Smooth muscle cell (in vitro differentiated cells): ENCODE data around the gene SORCS2. TPM values are rescaled to one million over a fixed set of nuclear protein-coding genes. Genes with fewer than 3 reads are reported as not detected.

Source experiments
- DNase-seq: peaks from one replicate; lab custom pipeline; 2025; ENCODE audit not compliant: unreplicated experiment; lab: John Stamatoyannopoulos, UW
- H2AFZ ChIP-seq: fragments of 200-600 bp; sonication (generic); 2 replicates; pipeline ENCODE4 v1.6.0; 2016; ENCODE audit warnings: antibody characterized with exemption, low read depth, mild to moderate bottlenecking
- H3F3A ChIP-seq: fragments of 200-600 bp; sonication (generic); 2 replicates; pipeline ENCODE4 v1.6.0; 2017; ENCODE audit warnings: antibody characterized with exemption, low read depth
- H3K27ac ChIP-seq: fragments of 200-600 bp; sonication (generic); 2 replicates; pipeline ENCODE4 v1.5.1; 2016; ENCODE audit warnings: low read depth, mild to moderate bottlenecking
- H3K27me3 ChIP-seq: fragments of 200-600 bp; sonication (generic); 2 replicates; pipeline ENCODE4 v1.6.1; 2016; ENCODE audit warnings: low read depth, mild to moderate bottlenecking
- H3K36me3 ChIP-seq: fragments of 200-600 bp; sonication (generic); 2 replicates; pipeline ENCODE4 v1.5.1; 2016; ENCODE audit warnings: low read depth
- H3K4me1 ChIP-seq: fragments of 200-600 bp; sonication (generic); 2 replicates; pipeline ENCODE4 v1.5.1; 2016; ENCODE audit warnings: low read depth
- H3K4me2 ChIP-seq: fragments of 200-600 bp; sonication (generic); 2 replicates; pipeline ENCODE4 v1.6.0; 2016; ENCODE audit warnings: mild to moderate bottlenecking
- H3K4me3 ChIP-seq: fragments of 200-600 bp; sonication (generic); 2 replicates; pipeline ENCODE4 v1.5.1; 2016; ENCODE audit warnings: mild to moderate bottlenecking
- H3K79me2 ChIP-seq: fragments of 200-600 bp; sonication (generic); 2 replicates; pipeline ENCODE4 v1.6.0; 2016; ENCODE audit warnings: low read depth, mild to moderate bottlenecking
- H3K9ac ChIP-seq: fragments of 200-600 bp; sonication (generic); 2 replicates; pipeline ENCODE4 v1.6.0; 2016; ENCODE audit warnings: low read depth
- H3K9me3 ChIP-seq: fragments of 200-600 bp; sonication (generic); replicated peaks from 2 replicates; pipeline ENCODE4 v1.5.1; 2016; ENCODE audit warnings: low read depth
- H4K20me1 ChIP-seq: fragments of 200-600 bp; sonication (generic); 2 replicates; pipeline ENCODE4 v1.6.0; 2016; ENCODE audit warnings: low read depth
- WGBS: methylation state at CpG from one replicate; pipeline ENCODE4 v1.1.7; 2016; ENCODE audit warnings: low lambda C conversion rate; 5-methylcytosine and 5-hydroxymethylcytosine counted together
- polyA plus RNA-seq: library from polyadenylated mRNA; unstranded; fragments of >200 nt; fragmentation: Nextera tagmentation; extraction: Ambion mirVana; gene quantifications from 2 replicates; pipeline ENCODE4 v1.2.1, GENCODE V29; 2016
- total RNA-seq: library from RNA; depleted of rRNA; stranded (reverse); fragments of >200 nt; gene quantifications from 2 replicates; pipeline ENCODE4 v1.2.3, GENCODE V29; 2014
- TF ChIP-seq, protein P1 (sequence below): fragments of 200-600 bp; sonication (generic); IDR thresholded peaks from 2 replicates; pipeline ENCODE4 v1.5.1; 2017; ENCODE audit warnings: borderline replicate concordance, mild to moderate bottlenecking, antibody characterized with exemption; ENCODE audit not compliant: insufficient read depth, poor library complexity, severe bottlenecking

Gene SORCS2
- total and polyA plus RNA-seq, 2 experiments from 2014 or later, result 5.2 to 9.3 TPM

DNA sequence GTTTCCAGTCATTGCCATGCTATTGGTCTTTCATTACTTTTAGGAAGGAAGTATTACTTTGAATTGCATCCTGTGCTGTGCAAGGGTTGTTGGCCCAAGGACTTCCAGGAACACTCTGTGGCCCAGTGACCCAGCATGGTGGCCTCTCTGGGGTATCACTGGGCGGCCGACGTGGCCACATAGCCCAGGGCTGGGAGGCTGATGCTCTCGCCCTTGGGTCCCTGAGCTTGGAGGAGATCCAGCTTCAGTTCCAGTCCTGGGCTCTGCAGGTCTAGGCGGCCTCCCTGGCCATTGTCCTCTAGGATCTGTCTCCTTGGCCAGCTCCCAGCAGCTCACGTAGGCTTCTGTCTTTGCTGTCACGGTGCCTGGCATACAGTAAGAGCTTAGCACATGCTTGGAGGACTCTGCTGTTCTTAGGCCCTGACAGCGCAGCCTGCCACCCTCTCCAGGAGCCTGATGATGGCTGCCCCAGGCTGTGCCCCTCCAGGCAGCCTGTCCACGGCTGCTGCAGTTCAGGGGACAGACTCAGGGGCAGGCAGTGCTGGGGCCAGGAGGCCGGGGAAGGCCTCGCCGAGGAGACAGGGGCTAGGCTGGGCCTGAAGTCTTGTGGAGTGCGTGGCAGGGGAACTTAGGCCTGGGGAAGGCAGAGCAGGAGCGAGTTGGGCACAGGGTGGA, 42.2 kb downstream of the SORCS2 start:
- no peak for DNase-seq
- no peaks in the 10 kb centered on the region for H3K79me2 ChIP-seq
- no peak overlapping the region for H3K4me3 ChIP-seq
- no peaks in the 10 kb centered on the region for H3K4me1 ChIP-seq
- H3K4me2 ChIP-seq, result no peak overlapping the region
- H2AFZ ChIP-seq, result no peak overlapping the region
- no peak overlapping the region for H3K27ac ChIP-seq
- H3K27me3 ChIP-seq, result no peaks in the 10 kb centered on the region
- no peaks in the 10 kb centered on the region for H3K9me3 ChIP-seq
- no peaks in the 10 kb centered on the region for H3K36me3 ChIP-seq
- H4K20me1 ChIP-seq, result no peaks in the 10 kb centered on the region
- no peak overlapping the region for H3K9ac ChIP-seq
- WGBS, result 95% methylated on average over 14 of the region's 14 CpGs
- H3F3A ChIP-seq, result no peaks in the 10 kb centered on the region
- TF ChIP-seq, protein P1, sequence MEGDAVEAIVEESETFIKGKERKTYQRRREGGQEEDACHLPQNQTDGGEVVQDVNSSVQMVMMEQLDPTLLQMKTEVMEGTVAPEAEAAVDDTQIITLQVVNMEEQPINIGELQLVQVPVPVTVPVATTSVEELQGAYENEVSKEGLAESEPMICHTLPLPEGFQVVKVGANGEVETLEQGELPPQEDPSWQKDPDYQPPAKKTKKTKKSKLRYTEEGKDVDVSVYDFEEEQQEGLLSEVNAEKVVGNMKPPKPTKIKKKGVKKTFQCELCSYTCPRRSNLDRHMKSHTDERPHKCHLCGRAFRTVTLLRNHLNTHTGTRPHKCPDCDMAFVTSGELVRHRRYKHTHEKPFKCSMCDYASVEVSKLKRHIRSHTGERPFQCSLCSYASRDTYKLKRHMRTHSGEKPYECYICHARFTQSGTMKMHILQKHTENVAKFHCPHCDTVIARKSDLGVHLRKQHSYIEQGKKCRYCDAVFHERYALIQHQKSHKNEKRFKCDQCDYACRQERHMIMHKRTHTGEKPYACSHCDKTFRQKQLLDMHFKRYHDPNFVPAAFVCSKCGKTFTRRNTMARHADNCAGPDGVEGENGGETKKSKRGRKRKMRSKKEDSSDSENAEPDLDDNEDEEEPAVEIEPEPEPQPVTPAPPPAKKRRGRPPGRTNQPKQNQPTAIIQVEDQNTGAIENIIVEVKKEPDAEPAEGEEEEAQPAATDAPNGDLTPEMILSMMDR, result no peak

GRCh38 chr4:7235030-7235380, 42.7 kb downstream of the SORCS2 start:
- Histone ChIP-seq H3K4me1 (no peaks in the 10 kb centered on the region), H3K27me3 (no peaks in the 10 kb centered on the region), H3K9ac (no peak overlapping the region), H3K9me3 (no peaks in the 10 kb centered on the region), H4K20me1 (no peaks in the 10 kb centered on the region), H3K79me2 (no peaks in the 10 kb centered on the region), H3K4me3 (no peak overlapping the region), H3K27ac (no peak overlapping the region), H2AFZ (no peak overlapping the region), H3K4me2 (no peak overlapping the region), H3K36me3 (no peaks in the 10 kb centered on the region), H3F3A (no peaks in the 10 kb centered on the region)
- no peak for DNase-seq
- TF ChIP-seq, protein P1, result no peak
- 93% methylated on average over 14 of the region's 14 CpGs for WGBS

DNA sequence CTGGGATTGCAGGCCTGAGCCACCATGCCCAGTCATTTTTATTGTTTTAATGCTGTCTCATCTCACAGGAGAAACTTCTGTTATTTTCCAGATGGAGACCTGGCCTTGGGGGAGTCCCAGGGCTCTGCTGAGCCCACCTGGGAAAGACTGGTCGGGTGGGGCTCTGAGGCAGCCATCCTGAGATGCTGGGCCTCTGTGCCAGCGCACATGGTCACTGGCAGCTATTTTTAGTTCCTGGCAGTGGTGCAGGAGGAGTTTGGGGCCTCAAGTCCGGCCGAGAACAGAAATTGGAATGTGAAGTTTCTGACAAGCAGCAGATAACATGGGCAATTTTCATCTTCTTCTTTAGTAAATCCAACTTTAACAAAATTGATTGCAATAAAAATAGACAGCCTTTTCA, 44.5 kb downstream of the SORCS2 start:
- no peaks in the 10 kb centered on the region for H3K27me3 ChIP-seq
- no peak overlapping the region for H3K4me2 ChIP-seq
- DNase-seq, result no peak
- 50% methylated on average over 4 of the region's 4 CpGs for WGBS
- TF ChIP-seq, protein P1, result no peak
- H3K9me3 ChIP-seq, result no peaks in the 10 kb centered on the region
- H3K27ac ChIP-seq, result no peak overlapping the region
- H3K4me1 ChIP-seq, result no peaks in the 10 kb centered on the region
- no peak overlapping the region for H2AFZ ChIP-seq
- no peak overlapping the region for H3K9ac ChIP-seq
- H3K4me3 ChIP-seq, result no peak overlapping the region
- H3F3A ChIP-seq, result no peaks in the 10 kb centered on the region
- no peaks in the 10 kb centered on the region for H3K79me2 ChIP-seq
- H4K20me1 ChIP-seq, result no peaks in the 10 kb centered on the region
- no peaks in the 10 kb centered on the region for H3K36me3 ChIP-seq

DNA sequence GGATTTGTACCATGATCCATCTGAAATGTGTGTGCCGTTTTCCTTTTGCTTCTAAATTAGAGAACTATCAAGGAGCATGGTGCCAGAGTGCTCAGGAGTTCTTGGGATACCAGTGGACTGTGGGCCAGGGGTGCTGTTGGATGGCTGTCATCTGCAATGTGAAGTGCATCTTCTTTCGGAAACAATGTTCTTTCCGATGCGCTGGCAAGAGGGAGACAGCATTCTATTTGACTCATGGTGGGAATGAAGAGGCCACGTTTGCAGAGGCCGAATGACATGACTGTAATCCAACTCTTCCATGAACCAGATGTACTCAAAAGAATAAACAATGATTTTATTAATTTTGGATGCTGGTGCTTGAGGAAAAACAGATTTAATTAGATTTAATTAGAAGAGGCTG, 45.5 kb downstream of the SORCS2 start:
- H3K4me2 ChIP-seq, result no peak overlapping the region
- H3K9ac ChIP-seq, result no peak overlapping the region
- H3K4me1 ChIP-seq, result no peaks in the 10 kb centered on the region
- DNase-seq, result no peak
- H2AFZ ChIP-seq, result no peak overlapping the region
- no peaks in the 10 kb centered on the region for H4K20me1 ChIP-seq
- H3K27ac ChIP-seq, result no peak overlapping the region
- H3K9me3 ChIP-seq, result no peaks in the 10 kb centered on the region
- H3K4me3 ChIP-seq, result no peak overlapping the region
- no peaks in the 10 kb centered on the region for H3K36me3 ChIP-seq
- TF ChIP-seq, protein P1, result no peak
- no peaks in the 10 kb centered on the region for H3F3A ChIP-seq
- H3K79me2 ChIP-seq, result no peaks in the 10 kb centered on the region
- 94% methylated on average over 6 of the region's 6 CpGs for WGBS
- no peaks in the 10 kb centered on the region for H3K27me3 ChIP-seq
